HG03442 (cell line): ENCODE results near the gene CDYL.

ENCODE experiments used
- ATAC-seq: cut with Tn5 transposase; IDR thresholded peaks from one replicate; pipeline ENCODE4 v1.9.1; 2021; ENCODE audit warnings: mild to moderate bottlenecking, moderate library complexity; ENCODE audit not compliant: unreplicated experiment

CDYL gene

DNA sequence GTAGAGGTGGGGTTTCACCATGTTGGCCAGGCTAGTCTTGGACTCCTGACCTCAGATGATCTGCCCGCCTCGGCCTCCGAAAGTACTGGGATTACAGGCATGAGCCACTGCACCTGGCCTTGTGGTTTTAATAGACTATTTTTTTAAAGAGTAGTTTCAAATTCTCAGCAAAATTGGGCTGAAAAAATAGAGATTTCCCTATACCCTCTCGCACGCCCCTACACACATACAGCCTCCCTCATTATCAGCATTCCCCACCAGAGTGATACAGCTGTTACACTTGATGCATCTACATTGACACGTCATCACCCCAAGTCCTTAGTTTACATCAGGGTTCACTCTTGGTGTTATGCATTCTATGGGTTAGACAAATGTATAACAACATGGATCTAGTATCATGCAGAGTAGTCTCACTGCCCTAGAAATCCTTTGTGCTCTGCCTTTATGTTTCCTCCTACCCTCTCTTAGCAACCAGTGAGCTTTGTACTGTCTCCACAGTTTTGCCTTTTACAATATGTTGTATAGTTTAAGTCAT, 103.6 kb downstream of the CDYL start:
- ATAC-seq: peak; percentile 81

DNA sequence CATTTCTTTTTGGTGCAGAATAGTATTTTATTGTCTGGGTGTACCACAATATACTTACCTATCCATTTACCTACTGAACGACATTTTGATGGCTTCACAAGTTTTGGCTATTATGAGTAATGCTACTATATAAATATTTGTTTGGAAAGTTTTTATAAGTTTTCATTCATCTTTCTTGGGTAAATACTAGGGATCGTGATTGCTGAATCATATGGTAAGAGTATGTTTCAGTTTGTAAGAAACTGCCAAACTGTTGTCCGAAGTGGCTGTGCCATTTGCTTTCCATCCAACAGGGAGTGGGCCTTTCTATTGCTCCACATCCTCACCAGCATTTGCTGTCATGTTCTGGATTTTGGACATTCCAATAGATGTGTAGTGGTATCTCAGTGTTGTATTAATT, 104.2 kb downstream of the CDYL start:
- ATAC-seq: no peak

DNA sequence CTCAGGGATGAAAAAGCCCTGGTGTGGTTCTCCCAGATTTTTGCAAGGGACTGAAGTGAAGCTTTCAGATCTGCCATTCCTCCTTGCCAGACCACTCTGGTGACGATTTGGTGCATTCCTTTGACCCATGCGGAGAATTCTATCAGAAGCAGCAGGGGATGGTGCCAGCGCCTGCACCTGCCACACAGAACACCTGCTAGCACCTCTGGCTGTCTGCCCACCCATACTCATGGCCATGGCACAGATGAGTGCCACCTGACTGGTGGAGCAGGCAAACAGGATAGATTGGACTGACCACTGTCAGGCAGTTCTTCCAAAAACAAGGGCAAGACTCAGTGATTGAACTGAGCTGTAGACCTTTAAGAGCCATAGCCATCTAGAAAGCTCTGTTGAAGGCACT, 107.1 kb downstream of the CDYL start:
- ATAC-seq: no peak

DNA sequence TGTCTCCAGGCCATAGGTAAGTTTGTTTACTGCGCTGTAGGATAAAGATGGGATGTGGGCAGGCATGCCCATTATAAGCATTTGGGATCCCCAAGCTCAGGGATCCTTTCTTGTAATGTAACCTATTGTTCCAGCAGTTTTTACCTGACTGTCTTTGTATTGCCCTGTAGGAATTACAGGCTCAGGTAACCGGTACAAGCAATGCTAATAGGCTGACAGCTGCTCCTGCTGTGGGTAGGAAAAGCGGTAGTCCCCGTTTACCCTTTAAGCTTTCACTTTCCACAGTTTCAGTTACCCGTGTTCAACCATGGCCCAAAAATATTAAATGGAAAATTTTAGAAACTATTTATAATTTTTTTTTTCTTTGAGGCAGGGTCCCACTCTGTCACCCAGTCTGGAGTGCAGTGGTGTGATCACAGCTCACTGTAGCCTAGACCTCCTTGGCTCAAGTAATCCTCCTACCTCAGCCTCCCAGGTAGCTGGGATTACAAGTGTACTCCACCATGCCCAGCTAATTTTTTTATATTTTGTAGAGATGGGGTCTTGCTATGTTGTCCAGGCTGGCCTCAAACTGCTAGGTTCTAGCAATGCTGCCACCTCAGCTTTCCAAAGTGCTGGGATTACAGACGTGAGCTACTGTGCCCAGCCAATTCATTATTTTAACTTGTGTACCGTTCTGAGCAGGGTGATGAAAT, 108.6 kb downstream of the CDYL start:
- no peak for ATAC-seq

DNA sequence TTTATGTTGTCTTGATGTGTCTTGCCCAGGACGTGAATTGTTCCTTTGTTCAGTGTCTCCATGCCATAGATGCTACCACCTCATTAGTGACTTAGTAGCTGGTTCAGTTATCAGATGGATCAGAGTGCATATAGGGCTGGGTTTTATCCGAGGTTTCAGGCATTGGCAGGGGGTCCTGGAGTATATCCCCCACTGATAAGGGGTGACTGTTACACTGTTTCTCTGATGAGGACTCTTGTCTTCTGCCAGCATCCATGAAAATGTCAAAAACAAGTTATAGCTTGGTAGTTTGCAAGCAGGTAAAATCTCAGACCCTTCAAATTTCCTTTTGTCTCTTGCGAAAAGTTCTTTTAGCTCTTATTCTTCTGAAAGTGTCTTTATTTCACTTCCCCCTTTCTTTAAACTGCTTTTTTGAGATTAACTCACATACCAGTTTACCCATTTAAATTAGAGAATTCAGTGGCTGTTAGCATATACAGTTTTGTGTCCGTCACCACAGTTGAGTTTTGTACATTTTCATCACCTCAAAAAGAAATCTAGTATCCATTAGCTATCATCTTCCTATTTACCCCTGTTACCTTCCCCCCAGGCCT, 109.2 kb downstream of the CDYL start:
- no peak for ATAC-seq

DNA sequence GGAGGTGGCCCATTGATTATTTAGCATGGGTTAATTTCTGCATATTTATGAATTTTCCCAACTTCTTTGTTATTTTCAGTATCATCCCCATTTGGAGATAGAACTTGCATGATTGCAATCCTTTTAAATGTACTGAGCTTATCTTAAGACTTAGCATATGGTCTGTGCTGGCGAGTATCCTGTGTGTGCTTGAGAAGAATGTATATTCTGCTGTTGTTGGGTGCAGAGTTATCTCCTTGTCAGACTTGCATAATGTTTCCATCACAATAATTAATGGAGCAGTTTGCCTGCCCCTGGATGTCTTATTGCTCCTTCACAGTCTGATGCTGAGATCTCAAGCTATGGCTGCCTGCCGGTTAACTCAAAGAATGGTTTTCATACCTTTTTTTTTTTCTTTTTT, 112.6 kb downstream of the CDYL start:
- no peak for ATAC-seq

DNA sequence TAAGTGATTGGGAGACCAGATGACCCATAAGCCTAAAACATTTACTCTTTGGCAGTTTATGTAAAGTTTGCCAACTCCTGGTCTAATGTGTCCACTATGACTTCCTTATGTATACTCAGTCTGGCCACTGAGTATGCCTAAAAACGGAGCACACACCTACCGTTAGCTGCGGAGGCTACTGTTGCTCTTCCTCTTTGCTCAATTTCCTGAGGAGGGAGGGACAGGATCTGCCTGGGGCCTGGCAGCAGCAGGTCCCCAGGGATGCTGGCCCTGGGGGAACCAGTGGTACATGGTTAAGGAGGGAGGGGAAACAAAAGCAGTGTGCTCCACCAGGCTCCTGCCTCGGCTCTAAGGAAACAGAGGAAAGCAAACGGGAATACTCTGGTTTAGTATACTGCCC, 113.5 kb downstream of the CDYL start:
- ATAC-seq: no peak

DNA sequence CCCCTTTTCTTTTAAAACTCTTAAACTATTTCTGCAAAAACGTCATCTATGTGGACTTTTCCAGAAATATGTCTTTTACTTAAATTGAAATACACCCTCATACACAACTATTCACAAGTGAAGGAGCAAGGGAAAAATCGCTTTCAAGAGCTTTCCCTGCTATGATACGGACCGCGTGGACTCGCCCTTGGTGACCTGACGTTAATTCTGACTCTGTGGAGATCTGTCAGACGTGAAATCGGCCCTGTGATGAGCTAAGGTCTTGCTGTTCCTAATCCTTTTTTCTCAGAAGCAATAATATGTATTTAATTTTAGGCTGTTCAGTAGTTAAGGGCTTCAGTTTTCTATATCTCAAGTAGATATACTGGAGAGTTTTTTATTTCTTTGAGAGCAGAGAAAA, 114.0 kb downstream of the CDYL start:
- no peak for ATAC-seq

DNA sequence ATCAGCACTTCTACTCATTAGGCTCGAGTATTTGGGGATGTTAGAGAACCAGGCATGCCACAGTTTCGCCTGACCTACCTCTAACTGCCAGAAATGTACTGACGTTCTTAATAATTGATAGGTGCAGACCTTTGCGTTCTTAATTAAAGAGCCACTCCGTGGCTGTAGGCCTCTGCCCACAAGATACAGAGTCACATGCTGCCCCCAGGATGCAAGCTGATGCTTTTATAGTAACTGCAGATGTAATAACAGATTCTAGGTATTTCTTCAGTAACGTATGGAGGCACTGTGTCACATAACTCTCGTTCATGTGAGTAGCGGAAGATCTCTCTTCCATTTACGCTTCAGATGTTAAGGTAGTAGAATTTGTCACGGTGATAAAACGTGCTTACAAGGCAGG, 114.4 kb downstream of the CDYL start:
- ATAC-seq: no peak

DNA sequence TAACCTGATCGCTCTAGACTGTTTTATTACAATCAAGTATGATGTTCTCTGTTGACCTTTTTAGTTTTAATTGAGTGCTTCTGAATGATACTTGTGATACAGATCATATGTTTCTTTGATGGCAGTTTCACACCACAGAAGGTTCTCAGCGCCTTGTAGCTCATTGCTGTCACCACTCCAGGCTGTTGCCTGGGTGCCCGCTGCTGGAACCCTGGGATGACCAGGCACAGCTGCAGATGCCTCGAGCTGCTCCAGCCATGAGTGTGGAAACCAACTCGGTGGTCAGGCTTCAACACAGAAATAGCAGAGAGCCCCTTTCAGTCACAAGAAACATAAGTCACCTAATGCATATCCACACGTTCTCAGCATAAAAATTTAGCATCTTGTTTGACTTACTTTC, 114.9 kb downstream of the CDYL start:
- ATAC-seq: no peak

DNA sequence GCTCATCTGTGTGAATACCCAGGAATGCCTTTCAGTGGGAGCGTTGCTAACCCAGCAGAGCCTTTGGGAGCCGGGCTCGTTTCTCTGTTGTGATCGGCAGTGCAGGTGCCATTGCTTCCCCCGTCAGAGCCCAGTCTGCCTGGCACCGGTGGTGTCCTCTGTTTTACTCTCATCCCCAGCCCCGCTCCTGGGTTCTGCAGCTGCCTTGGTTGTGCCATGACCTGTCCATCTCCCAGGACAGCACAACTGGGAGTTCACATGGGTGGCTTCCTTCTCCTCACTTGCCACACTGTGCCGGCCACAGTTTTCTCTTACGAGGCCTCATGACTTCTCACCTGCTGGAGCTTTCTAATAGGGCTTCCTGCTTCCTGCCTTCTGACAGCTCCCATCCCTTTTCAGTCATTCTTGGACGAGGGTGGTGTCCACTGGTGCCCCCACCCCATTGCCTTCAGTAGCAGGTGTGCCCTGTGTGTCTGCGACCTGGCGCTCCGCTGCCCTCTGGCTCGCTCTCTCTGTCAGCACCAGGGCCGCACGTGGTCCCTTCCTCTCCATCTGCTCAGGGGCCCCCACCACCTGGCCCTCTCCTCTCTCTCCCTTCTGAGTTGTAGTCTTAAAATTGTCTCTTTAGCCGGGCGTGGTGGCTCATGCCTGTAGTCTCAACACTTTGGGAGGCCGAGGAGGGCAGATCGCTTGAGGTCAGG, 116.7 kb downstream of the CDYL start:
- no peak for ATAC-seq

DNA sequence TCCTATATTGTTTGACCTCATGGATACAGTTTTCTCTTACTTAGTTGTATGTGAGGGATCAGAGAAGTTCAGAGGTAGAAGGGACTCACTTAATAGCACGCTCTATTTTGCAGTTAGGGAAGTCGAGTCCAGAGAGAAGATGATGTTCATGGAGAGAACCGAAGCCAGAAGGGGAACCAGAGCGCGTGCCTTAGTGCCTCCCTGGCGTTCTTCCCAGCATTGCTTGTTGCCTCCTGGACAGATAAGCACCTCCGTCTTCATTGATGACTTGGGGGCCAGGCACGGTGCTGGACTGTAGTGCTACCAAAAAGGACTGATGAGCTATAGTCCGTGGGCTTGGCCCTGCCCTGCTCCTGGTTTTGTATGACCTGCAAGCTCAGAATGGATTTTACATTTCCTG, 117.8 kb downstream of the CDYL start:
- no peak for ATAC-seq

DNA sequence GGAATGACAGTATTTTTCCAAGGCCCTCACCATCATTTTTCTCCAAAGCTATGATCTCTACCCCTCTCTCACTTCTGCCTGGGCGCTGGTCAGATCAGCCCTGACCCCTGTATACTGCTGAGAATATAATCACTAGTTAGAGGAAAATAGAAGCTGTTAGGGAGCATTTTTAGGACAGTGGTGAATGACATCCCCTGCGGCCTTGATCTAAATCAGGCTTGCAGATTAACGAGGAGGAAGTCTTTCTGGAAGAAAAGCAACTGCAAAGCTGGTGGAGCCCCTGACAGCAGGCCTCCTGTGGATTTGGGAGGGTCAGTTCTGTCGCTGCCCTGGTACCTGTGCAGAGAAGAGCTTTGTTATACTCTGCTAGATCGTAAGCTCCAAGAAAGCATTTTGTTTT, 119.8 kb downstream of the CDYL start:
- ATAC-seq: no peak

DNA sequence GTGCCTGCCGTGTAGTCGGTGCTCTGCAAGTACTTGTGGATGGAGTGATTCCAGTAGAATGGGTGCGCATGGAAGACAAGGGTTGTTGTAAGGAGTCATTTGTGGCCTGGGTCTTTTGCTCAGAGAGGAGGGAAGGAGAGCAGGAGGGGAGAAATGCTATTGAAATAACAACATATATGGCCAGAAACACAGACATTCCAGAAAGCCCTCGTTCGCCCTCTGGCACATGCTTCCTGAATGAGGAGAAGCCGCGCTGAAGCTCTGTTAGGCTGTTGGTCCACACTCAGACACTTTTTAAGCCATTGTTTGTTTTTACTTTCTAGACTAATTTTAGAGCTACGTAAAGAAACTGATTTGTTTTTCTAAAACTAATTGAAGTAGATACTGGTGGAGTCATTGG, 120.2 kb downstream of the CDYL start:
- no peak for ATAC-seq

DNA sequence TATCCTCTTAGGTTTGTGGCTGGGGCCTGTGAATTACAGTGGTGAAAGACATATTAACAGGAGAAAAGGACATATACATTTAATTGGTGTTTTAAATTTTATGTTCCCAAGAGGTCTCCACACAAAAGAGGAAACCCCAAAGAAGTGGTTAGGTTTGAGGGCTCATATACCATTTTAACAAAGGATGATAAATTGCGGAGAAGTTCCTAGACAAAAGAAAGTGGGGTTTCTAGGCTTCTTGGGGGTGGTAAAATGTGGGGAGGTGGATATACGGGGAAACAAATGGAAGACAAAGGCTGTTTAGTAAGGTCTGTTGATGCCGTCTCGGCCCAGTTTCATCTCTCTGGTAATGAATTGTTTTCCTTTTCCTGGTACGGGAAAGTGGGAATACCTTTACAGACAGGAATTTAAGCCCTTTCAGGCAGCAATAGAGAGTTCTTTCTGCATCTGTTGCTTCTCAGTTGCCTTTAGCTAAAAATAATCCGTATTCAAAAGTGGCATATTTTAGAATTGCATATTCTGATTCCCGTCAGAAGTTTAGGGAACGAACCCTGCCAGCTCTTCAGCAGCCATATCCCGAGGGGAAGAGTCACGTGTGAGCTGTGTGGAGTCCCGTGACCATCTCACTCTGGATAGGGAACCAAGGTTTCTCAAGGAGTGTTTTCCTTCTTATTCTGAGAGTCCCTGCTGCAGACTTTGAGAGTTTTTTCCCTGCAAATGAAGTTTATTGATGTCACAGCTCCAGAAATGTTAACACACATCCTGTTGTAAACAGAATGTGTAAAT, 123.2 kb downstream of the CDYL start:
- no peak for ATAC-seq

DNA sequence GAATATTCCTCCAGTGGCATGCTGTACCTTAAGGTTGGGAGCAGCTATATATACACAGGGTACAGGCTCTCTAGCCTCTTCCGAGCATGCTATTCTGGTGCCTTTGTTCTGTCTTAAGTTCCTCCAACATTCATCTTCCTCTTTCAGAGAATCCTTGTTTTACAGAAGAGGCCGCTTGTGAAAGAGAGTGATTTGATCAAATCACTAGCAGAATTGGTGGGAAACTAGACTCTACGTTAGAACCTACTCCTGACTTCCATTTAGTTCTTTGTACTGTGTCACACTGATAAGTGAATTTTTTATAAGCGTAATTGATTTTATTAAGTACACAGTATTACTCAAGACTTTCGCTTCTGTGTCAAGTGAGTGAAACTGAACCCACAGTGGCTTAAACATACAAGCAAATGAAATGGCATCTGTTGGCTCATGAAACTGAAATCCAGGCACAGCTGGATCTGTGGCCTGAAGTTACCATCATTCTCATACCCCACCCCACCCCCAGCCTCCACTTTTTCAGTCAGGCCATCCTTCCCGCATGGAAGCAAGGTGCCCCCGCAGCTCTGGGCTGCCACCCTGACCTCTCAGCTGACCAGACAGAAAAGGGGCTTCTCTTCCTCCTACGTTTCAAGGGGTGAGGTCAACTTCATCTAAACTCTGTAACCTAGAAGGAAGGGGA, 125.3 kb downstream of the CDYL start:
- peak; percentile 87 for ATAC-seq

DNA sequence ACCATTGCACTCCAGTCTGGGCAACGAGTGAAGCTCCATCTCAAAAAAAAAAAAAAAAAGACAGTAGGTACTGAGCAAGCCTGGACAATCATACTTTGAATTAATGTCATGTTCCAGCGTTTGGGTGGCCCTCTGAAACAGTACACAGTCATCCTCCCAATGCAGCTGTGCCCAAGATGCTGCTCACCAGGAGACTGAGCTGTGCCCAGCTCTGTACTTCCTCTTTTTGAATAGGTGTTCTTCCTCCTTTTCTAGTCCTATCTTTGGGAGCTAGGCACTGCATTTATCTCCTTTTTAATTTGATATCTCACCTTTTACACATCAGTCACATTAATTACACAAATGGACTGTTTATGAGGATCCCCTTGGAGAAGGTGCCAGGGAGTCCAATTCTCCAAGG, 126.2 kb downstream of the CDYL start:
- ATAC-seq: no peak

DNA sequence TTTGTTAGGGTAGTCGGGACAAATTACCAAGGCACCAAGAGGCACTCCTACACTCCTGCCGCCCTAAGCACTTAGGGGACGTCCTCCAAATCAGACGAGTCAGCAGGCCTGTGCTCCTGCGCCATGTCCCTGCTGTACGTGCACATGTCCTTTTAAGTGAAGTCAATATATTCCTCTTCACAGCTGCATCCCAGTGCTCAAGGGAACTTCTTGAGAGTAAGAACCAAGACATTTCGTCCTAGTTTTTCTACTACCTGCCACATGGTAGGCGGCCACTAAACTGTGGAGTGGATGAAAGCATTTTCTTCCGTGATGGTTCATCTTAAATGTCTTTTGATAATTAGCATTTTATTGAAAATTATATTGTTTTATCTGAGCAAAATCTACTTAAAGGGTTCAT, 126.9 kb downstream of the CDYL start:
- no peak for ATAC-seq

DNA sequence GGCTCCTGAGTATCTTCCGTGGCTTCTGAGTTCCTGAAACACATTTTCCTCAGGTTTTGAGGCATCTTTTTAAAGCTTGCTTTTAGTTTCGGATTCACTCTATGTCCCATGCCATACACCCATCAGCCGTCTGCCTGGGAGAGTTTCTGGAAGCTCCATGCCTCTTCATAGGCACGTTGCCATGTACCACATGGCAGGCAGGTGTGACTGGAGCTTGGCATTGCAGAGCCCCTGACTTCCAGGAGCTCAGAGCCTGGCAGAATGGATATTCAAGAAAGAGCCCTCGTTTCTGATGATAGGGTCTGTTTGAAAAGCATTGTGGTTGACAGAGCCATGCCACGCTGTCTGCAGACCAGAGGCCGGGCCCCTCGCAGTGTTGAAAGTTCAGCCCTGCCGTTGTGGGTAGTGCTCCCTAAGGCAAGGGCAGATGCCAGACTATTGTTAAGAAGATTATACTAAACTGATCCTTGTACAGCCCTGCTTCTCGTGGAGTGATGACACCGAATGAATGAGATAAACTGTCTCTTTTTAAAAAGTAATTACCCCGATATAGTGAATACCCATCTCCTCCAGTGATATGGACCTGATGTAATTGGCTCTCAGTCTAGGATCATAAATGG, 127.7 kb downstream of the CDYL start:
- no peak for ATAC-seq

DNA sequence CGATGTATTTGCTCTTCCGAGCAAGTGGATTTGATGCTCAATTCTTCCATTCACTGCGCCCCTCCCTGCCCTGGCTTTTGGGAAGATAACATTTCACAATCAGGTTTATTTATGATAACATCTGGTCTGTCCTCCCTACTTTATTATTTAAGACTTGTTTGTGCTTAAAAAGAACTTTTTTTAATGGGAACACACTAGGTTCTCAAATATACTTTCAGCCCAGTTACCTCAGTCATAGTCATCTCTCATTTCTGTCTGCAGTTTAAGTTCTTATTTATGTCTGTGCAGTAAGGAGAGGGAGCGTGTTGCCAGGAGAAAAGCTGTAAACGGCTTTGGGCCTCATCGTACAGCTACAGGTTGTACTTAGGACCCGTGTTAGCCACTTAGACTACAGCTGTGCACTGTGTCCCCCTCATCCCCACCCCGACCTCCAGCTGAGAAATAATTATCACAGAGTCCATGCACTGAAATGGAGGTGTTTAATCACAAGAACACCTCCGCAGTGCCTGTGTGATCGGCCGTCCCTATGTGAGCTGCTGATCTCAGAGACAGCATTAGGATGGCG, 128.3 kb downstream of the CDYL start:
- no peak for ATAC-seq
